Measurements from ENCODE around the gene COX5B.
"Not testable (repeated sequence)": the region's sequence is repeated elsewhere in the genome, so short reads cannot be mapped to it uniquely, and the experiment has no call there.

The COX5B gene

DNA sequence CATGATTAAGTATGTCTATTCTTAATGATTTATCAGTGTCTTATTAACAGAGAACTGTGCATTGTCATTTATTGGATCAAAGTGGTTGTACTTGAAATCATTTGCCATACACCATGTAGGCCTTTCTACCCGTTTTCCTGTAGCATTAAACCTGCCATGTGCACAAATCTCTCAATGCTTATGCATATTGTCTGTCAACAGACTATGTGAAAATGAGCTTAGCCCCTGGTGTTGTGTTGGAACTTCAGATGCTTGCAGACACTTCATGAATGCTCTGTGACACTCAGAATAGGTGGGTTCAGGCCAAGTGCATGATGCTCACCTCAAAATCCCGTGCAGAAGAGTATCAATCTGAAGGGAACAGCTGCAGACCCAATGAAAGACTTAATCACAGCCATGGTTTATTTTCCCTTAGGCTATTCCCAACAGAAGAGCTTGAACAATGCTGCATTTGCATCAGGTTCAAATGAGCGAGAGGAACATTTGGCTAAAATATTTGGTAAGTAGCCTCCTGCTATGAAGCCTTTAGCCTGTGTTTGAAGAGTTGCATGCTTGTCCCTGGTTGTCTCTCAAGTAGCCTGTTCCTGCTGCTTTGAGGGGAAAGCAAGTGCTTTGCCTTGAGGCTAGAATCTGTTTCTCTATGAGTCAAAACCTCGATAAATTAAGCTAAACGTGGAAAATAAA lies 29.7 kb downstream of the COX5B start:
- peak; percentile 76 to 84 for DNase-seq

DNA sequence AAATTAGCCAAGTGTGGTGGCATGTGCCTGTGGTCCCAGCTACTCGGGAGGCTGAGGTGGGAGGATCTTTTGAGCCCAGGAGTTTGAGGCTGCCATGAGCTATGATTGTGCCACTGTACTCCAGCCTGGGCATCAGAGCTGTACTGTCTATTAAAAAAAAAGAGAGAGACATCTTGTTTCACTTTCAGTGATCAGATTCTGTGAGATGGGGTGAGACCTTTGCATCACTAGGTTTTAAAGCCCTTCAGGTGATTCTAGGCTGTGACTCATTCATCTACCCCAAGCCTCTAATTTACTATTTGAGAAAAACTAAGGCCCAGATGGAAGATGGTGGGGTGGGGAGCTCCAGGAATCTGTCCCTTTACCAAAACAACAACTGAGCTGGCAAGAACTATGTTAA lies 30.8 kb downstream of the COX5B start:
- DNase-seq, result no peak

DNA sequence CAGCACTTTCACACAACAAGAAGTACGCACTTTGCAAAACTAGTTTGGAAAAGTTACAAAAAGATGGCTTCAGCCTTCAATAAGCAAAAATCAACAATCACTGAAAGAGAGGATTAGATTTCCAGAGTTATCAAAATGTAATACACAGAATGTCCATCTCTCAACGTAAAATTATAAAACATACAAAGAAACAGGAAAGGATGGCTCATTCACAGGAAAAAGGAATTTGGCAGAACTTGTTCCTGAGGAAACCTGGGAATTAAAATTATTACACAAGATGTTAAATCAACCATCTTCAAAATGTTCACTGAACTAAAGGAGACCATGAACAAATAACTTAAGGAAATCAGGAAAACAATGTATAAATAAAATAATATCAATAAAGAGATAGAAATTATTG lies 31.6 kb downstream of the COX5B start:
- no peak for DNase-seq

DNA sequence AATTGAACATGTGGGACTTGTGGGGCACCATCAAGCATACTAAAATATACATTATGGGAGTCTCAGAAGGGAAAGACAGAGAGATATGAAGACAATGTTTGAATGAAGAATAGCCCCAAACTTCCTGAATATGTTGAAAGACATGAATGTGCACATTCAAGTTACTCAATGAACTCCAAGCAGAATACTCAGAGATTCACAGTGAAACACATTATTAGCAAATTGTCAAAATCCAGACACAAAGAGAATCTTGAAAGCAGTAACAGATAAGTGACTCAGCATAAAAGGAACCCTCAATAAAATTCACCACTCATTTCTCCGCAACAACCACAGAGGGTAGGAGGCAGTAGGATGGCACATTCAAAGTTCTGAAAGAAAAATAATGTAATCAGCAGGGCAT lies 32.4 kb downstream of the COX5B start:
- DNase-seq, result no peak

DNA sequence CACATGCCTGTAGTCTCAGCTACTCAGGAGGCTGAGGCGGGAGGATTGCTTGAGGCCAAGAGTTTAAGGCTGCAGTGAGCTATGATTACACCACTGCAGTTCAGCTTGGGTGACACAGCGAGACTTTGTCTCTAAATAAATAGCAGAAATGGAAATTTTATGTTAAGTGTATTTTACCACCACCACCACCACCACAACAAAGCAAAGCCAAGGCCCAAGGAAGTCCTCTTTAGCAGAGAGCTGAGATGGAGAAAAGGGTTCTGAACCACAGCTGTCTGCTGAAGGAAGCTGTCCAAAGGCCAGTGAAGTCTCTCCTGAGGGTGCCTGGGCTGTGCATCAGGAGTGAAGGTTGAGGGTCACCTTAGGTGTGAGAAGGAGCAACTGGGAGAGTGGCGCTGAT lies 41.4 kb downstream of the COX5B start:
- DNase-seq, result not testable (repeated sequence)

DNA sequence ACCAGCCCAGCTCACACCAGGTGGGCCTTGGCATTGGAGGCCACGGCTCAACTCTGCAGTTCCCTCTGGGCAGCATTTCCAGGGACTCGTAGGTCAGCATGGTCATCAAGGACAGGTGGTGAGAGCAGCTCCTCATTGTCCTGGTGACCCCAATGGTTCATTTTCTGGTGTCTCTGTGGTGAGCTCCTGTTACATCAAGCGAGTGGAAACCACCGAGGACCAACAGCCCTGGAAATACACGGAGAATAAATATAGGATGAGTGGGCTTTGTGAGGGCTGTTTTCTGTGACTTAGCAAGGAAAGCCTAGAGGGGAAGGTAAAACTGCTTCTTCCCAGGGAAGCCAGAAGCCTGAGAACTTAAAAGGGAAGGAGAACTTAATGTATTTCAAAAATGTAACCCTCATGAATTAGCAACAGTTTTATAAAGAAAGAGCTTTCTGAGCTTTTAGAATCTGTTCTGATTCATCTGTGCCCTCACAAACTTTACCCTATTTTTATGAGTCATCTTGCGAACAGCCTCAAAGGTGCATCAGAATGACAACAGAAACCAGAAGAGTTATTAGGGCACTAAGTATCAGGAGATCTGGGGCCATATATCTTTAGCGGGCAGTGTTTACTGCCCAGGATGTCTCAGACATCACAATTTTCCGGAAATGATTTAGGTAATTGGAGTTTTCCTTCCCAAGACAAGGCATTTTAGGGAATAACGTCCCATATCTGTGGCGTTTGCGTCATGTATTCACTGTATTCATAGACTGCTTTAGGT lies 42.4 kb downstream of the COX5B start:
- no peak for DNase-seq

DNA sequence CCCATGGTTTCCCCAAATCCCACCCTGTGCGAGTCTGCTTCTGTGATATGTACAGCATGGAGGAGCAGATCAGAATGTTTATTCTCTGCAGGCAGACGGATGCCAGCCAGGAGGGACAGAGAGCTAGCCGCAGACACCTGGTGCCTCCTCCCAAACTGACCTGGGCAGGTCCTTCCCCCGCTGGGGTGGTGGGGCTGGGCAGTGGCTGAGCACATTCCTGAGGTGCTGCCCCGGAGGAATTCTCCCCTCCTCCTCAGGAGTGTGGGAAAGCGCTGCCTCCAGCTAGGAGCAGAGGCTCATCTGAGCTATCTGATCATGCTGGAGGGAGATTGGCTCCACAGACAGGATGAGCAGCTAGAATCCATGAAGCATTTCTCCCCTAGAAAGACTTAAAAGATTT lies 45.3 kb downstream of the COX5B start:
- DNase-seq, result no peak

DNA sequence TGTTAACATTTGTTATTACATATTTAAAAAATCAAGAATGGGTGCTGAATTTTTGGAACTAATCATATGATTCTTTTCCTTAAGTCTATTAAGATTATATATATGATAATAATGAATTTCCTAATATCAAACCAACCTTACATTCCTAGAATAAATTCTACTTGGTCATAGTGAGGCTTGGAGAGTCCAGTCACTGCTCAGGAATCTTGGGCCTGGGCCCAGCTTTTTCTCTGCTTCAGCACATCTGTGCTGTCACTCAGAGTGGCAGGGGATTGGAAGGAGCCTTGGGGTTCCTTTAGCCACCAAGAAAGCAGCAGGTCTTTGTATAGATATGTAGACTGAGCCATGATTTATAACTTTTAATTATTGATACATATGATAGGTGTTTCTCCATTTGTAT lies 47.6 kb downstream of the COX5B start:
- no peak for DNase-seq

DNA sequence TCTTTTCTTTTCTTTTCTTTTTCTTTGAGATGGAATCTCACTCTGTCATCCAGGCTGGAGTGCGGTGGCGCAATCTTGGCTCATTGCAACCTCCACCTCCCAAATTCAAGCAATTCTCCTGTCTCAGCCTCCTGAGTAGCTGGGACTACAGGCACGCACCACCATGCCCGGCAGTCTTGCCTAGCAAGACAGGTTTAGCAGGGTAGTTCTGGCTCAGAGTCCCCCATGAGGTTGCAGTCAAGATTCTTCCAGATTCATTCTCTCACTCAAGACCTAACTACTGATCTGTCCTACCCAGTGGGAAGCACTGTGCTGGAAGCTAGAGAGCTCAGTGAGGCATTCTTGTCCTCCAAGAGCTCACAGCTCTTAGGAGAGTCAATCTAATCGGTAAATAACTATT lies 49.9 kb downstream of the COX5B start:
- DNase-seq, result peak in 1 of 2 experiments; percentile 37

DNA sequence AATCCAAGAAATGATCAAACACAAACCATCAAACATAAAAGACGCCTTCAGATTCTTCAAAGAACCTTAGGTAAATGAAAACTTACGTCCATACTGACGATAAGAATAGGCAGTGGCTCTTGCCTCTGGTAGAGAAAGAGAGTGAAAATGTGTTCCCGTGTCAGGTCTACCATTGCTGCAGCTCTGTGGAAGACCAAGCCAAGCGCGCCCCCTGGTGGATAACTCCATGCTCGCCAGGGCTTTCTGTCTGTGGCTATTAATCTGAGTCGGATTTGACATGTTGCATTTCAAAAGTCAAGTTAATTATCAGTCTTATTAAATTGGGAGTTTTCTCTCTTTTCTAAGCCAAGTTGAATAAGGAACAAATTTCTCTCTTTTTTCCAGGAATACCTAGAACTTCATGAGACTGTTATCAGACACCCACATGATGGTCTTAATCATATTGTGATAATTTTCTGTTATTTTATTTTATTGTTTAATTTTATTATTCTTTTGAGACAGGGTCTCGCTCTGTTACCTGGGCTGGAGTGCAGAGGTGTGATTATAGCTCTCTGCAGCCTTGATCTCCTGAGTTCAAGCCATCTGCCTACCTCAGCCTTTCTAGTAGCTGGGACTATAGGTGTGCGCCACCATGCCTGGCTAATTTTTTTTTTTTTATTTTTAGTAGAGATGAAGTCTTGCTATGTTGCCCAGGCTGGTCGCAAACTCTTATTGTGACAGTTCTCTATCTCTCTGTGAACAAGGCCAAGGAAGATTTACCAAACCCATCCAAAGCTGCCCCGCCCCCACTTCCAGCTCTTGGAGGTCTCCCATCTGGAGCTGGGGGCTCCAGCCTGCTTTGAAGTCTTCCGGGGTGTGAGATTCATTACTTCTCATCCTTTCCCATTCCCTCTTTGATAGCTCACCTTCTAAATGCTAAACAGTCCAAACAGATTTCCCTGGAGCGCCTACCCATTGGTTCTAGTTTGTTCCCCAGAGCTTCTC lies 51.7 kb downstream of the COX5B start:
- peak; percentile 70 to 92 for DNase-seq
